Sigmoid colon (tissue), 4 donors: ENCODE data around the gene CLCN2.

Experiments
- POLR2A ChIP-seq, 2 donors: fragments of 450-650 bp; IDR thresholded peaks; one replicate each; pipeline ENCODE4 v1.6.1; 2016; ENCODE audit warnings: antibody characterized with exemption in 2 of 2, mild to moderate bottlenecking in 2 of 2, moderate library complexity in 2 of 2
- POLR2AphosphoS5 ChIP-seq, 4 donors: sonication (generic); formaldehyde crosslinking; IDR thresholded peaks; one replicate each; pipeline ENCODE4 v1.6.1; 2017; ENCODE audit warnings: antibody characterized with exemption in 4 of 4
- TF ChIP-seq, protein P1 (sequence below), 4 experiments: fragments of 450-650 bp in 3 of 4; fragments of 200-600 bp in 1 of 4; IDR thresholded peaks; one replicate each; pipeline ENCODE4 v1.5.1; 2016 to 2019; ENCODE audit warnings: antibody characterized with exemption in 4 of 4, mild to moderate bottlenecking in 3 of 4, moderate library complexity in 2 of 4

- no peak for TF ChIP-seq POLR2AphosphoS5 (IDR thresholded peaks at IDR 0.05)
- no peak for TF ChIP-seq POLR2A (IDR thresholded peaks at IDR 0.05)
- TF ChIP-seq, protein P1, sequence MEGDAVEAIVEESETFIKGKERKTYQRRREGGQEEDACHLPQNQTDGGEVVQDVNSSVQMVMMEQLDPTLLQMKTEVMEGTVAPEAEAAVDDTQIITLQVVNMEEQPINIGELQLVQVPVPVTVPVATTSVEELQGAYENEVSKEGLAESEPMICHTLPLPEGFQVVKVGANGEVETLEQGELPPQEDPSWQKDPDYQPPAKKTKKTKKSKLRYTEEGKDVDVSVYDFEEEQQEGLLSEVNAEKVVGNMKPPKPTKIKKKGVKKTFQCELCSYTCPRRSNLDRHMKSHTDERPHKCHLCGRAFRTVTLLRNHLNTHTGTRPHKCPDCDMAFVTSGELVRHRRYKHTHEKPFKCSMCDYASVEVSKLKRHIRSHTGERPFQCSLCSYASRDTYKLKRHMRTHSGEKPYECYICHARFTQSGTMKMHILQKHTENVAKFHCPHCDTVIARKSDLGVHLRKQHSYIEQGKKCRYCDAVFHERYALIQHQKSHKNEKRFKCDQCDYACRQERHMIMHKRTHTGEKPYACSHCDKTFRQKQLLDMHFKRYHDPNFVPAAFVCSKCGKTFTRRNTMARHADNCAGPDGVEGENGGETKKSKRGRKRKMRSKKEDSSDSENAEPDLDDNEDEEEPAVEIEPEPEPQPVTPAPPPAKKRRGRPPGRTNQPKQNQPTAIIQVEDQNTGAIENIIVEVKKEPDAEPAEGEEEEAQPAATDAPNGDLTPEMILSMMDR (IDR thresholded peaks at IDR 0.05) = no peak
Observed at GRCh38 chr3:184389935-184390528, 28.6 kb upstream of the CLCN2 start.
